ENCODE measurements around the gene ZNF804B. TPM values are rescaled to one million over a fixed set of nuclear protein-coding genes. Genes with fewer than 3 reads are reported as not detected.

The ZNF804B gene
- total RNA-seq, 6 experiments from 2014 or later: not detected

GRCh38 chr7:89332026-89332425 lies 572.5 kb downstream of the ZNF804B start:
- intact Hi-C loops (cut with DNase I): no loop called here
- Histone ChIP-seq H3K27me3 (no peaks in the 10 kb centered on the region), H3K4me3 (no peak overlapping the region), H3K9me3 (no peaks in the 10 kb centered on the region), H3K36me3 (no peaks in the 10 kb centered on the region), H3K27ac (no peak overlapping the region), H3K4me1 (no peaks in the 10 kb centered on the region)
- DNase-seq: no peak
- WGBS (ENCODE audit: insufficient coverage, low coverage, low lambda C conversion rate, missing lambda C conversion rate): 5% methylated on average over 1 of the region's 1 CpG
- ATAC-seq: no peak
- TF ChIP-seq CTCF (IDR thresholded peaks at IDR 0.05) (no peak), POLR2A (IDR thresholded peaks at IDR 0.05) (no peak)

- whole genome bisulfite sequencing (ENCODE audit: insufficient coverage, low coverage, low lambda C conversion rate, missing lambda C conversion rate): 50% methylated on average over 1 of the region's 1 CpG
- no peak overlapping the region for H3K27ac ChIP-seq
These were observed 575.3 kb downstream of the ZNF804B start for GRCh38 chr7:89334797-89335196.

GRCh38 chr7:89335490-89335889 lies 576.0 kb downstream of the ZNF804B start:
- no peaks in the 10 kb centered on the region for H3K27me3 ChIP-seq
- no peak for ATAC-seq
- no peak overlapping the region for H3K4me3 ChIP-seq
- H3K4me1 ChIP-seq: no peaks in the 10 kb centered on the region
- 50% methylated on average over 3 of the region's 3 CpGs for WGBS (ENCODE audit: insufficient coverage, low coverage, low lambda C conversion rate, missing lambda C conversion rate)
- TF ChIP-seq POLR2A (IDR thresholded peaks at IDR 0.05) (no peak), CTCF (IDR thresholded peaks at IDR 0.05) (no peak)
- H3K27ac ChIP-seq: no peak overlapping the region
- no peaks in the 10 kb centered on the region for H3K36me3 ChIP-seq
- intact Hi-C loops (cut with DNase I): no loop called here
- DNase-seq: no peak
- no peaks in the 10 kb centered on the region for H3K9me3 ChIP-seq

More at GRCh38 chr7:89334797-89335196, 575.3 kb downstream of the ZNF804B start:
- DNase-seq (no peak), ATAC-seq (no peak)
- H3K36me3 ChIP-seq: no peaks in the 10 kb centered on the region
- H3K27me3 ChIP-seq: no peaks in the 10 kb centered on the region
- no peak for TF ChIP-seq POLR2A (IDR thresholded peaks at IDR 0.05)
- TF ChIP-seq CTCF (IDR thresholded peaks at IDR 0.05): no peak
- no peak overlapping the region for H3K4me3 ChIP-seq
- intact Hi-C loops (cut with DNase I): no loop called here
- no peaks in the 10 kb centered on the region for H3K9me3 ChIP-seq
- no peaks in the 10 kb centered on the region for H3K4me1 ChIP-seq

GRCh38 chr7:89336121-89336520 lies 576.6 kb downstream of the ZNF804B start:
- intact Hi-C loops (cut with DNase I): no loop called here
- WGBS (ENCODE audit: insufficient coverage, low coverage, low lambda C conversion rate, missing lambda C conversion rate): 38% methylated on average over 5 of the region's 5 CpGs
- H3K4me3 ChIP-seq: no peak overlapping the region
- no peaks in the 10 kb centered on the region for H3K27me3 ChIP-seq
- no peak for TF ChIP-seq CTCF (IDR thresholded peaks at IDR 0.05)
- no peak for TF ChIP-seq POLR2A (IDR thresholded peaks at IDR 0.05)
- no peak overlapping the region for H3K27ac ChIP-seq
- H3K4me1 ChIP-seq: no peaks in the 10 kb centered on the region
- ATAC-seq: no peak
- DNase-seq: no peak
- H3K36me3 ChIP-seq: no peaks in the 10 kb centered on the region
- no peaks in the 10 kb centered on the region for H3K9me3 ChIP-seq

GRCh38 chr7:89339748-89340147 lies 580.2 kb downstream of the ZNF804B start:
- no peak for ATAC-seq
- Histone ChIP-seq H3K27ac (no peak overlapping the region), H3K36me3 (no peaks in the 10 kb centered on the region), H3K4me3 (no peak overlapping the region), H3K27me3 (no peaks in the 10 kb centered on the region), H3K9me3 (no peaks in the 10 kb centered on the region), H3K4me1 (no peaks in the 10 kb centered on the region)
- TF ChIP-seq POLR2A (IDR thresholded peaks at IDR 0.05): no peak
- no peak for TF ChIP-seq CTCF (IDR thresholded peaks at IDR 0.05)
- 28% methylated on average over 3 of the region's 3 CpGs for WGBS (ENCODE audit: insufficient coverage, low coverage, low lambda C conversion rate, missing lambda C conversion rate)
- no peak for DNase-seq
- intact Hi-C loops (cut with DNase I): no loop called here

Measured in right lobe of liver (tissue), 6 donors.